ENCODE measurements around the gene FAM83G.
"Not testable (repeated sequence)": the region's sequence is repeated elsewhere in the genome, so short reads cannot be mapped to it uniquely, and the experiment has no call there.

FAM83G gene

GRCh38 chr17:19037547-19037946 is 33.0 kb upstream of the FAM83G start:
- not testable (repeated sequence) for H3K9me3 ChIP-seq (ENCODE audit: insufficient read depth, low read length); H3K4me3 ChIP-seq (ENCODE audit: insufficient read length, low read depth); H3K36me3 ChIP-seq (ENCODE audit: insufficient read depth, insufficient read length, low read length); H3K9ac ChIP-seq (ENCODE audit: insufficient read length, low read depth); DNase-seq (ENCODE audit: low read depth, low spot score); H3K4me1 ChIP-seq (ENCODE audit: insufficient read depth, insufficient read length); H3K27me3 ChIP-seq (ENCODE audit: insufficient read depth, insufficient read length)

- not testable (repeated sequence) for DNase-seq (ENCODE audit: low read depth, low spot score); H3K36me3 ChIP-seq (ENCODE audit: insufficient read depth, insufficient read length, low read length); H3K9me3 ChIP-seq (ENCODE audit: insufficient read depth, low read length); H3K4me1 ChIP-seq (ENCODE audit: insufficient read depth, insufficient read length); H3K9ac ChIP-seq (ENCODE audit: insufficient read length, low read depth); H3K27me3 ChIP-seq (ENCODE audit: insufficient read depth, insufficient read length); H3K4me3 ChIP-seq (ENCODE audit: insufficient read length, low read depth)
Observed at GRCh38 chr17:19036186-19036585, 31.6 kb upstream of the FAM83G start.

GRCh38 chr17:19032377-19032988 is 27.9 kb upstream of the FAM83G start:
- DNase-seq (ENCODE audit: low read depth, low spot score); H3K36me3 ChIP-seq (ENCODE audit: insufficient read depth, insufficient read length, low read length); H3K9ac ChIP-seq (ENCODE audit: insufficient read length, low read depth); H3K4me3 ChIP-seq (ENCODE audit: insufficient read length, low read depth); H3K27me3 ChIP-seq (ENCODE audit: insufficient read depth, insufficient read length); H3K4me1 ChIP-seq (ENCODE audit: insufficient read depth, insufficient read length); H3K9me3 ChIP-seq (ENCODE audit: insufficient read depth, low read length): not testable (repeated sequence)

- H3K9me3 ChIP-seq (ENCODE audit: insufficient read depth, low read length); H3K36me3 ChIP-seq (ENCODE audit: insufficient read depth, insufficient read length, low read length); H3K27me3 ChIP-seq (ENCODE audit: insufficient read depth, insufficient read length); H3K9ac ChIP-seq (ENCODE audit: insufficient read length, low read depth); H3K4me1 ChIP-seq (ENCODE audit: insufficient read depth, insufficient read length); H3K4me3 ChIP-seq (ENCODE audit: insufficient read length, low read depth); DNase-seq (ENCODE audit: low read depth, low spot score): not testable (repeated sequence)
Observed at GRCh38 chr17:19031729-19032128, 27.2 kb upstream of the FAM83G start.

- H3K9me3 ChIP-seq (ENCODE audit: insufficient read depth, low read length); DNase-seq (ENCODE audit: low read depth, low spot score); H3K4me3 ChIP-seq (ENCODE audit: insufficient read length, low read depth); H3K4me1 ChIP-seq (ENCODE audit: insufficient read depth, insufficient read length); H3K27me3 ChIP-seq (ENCODE audit: insufficient read depth, insufficient read length); H3K9ac ChIP-seq (ENCODE audit: insufficient read length, low read depth); H3K36me3 ChIP-seq (ENCODE audit: insufficient read depth, insufficient read length, low read length): not testable (repeated sequence)
Observed at GRCh38 chr17:19030771-19031449, 26.3 kb upstream of the FAM83G start.

- H3K9me3 ChIP-seq (ENCODE audit: insufficient read depth, low read length); H3K36me3 ChIP-seq (ENCODE audit: insufficient read depth, insufficient read length, low read length); H3K4me1 ChIP-seq (ENCODE audit: insufficient read depth, insufficient read length); H3K27me3 ChIP-seq (ENCODE audit: insufficient read depth, insufficient read length); H3K4me3 ChIP-seq (ENCODE audit: insufficient read length, low read depth); DNase-seq (ENCODE audit: low read depth, low spot score); H3K9ac ChIP-seq (ENCODE audit: insufficient read length, low read depth): not testable (repeated sequence)
Observed at GRCh38 chr17:19029740-19030139, 25.2 kb upstream of the FAM83G start.

GRCh38 chr17:19028671-19029070 is 24.1 kb upstream of the FAM83G start:
- not testable (repeated sequence) for H3K9ac ChIP-seq (ENCODE audit: insufficient read length, low read depth); H3K4me1 ChIP-seq (ENCODE audit: insufficient read depth, insufficient read length); H3K4me3 ChIP-seq (ENCODE audit: insufficient read length, low read depth); H3K9me3 ChIP-seq (ENCODE audit: insufficient read depth, low read length); DNase-seq (ENCODE audit: low read depth, low spot score); H3K36me3 ChIP-seq (ENCODE audit: insufficient read depth, insufficient read length, low read length); H3K27me3 ChIP-seq (ENCODE audit: insufficient read depth, insufficient read length)

GRCh38 chr17:19024101-19025078 is 19.8 kb upstream of the FAM83G start:
- Histone ChIP-seq H3K9me3 (ENCODE audit: insufficient read depth, low read length) (no peaks in the 10 kb centered on the region), H3K4me3 (ENCODE audit: insufficient read length, low read depth) (no peak overlapping the region), H3K36me3 (ENCODE audit: insufficient read depth, insufficient read length, low read length) (no peaks in the 10 kb centered on the region), H3K27me3 (ENCODE audit: insufficient read depth, insufficient read length) (no peaks in the 10 kb centered on the region), H3K9ac (ENCODE audit: insufficient read length, low read depth) (no peak overlapping the region), H3K4me1 (ENCODE audit: insufficient read depth, insufficient read length) (peaks cover 1% of the 10 kb centered on the region)
- TF ChIP-seq SUZ12 (IDR thresholded peaks at IDR 0.05; ENCODE audit: extremely low read depth, insufficient read depth, insufficient read length) (no peak), ZNF274 (IDR thresholded peaks at IDR 0.05; ENCODE audit: low read depth, low read length) (no peak), YY1 (IDR thresholded peaks at IDR 0.05; ENCODE audit: insufficient read depth, insufficient read length) (no peak)
- no peak for DNase-seq (ENCODE audit: low read depth, low spot score)
